GM19438 (cell line): ENCODE measurements around the gene CASK.

Experiments used
- ATAC-seq: cut with Tn5 transposase; IDR thresholded peaks from one replicate; pipeline ENCODE4 v1.9.1; 2021; ENCODE audit warnings: low read depth; ENCODE audit not compliant: unreplicated experiment

The CASK gene

DNA sequence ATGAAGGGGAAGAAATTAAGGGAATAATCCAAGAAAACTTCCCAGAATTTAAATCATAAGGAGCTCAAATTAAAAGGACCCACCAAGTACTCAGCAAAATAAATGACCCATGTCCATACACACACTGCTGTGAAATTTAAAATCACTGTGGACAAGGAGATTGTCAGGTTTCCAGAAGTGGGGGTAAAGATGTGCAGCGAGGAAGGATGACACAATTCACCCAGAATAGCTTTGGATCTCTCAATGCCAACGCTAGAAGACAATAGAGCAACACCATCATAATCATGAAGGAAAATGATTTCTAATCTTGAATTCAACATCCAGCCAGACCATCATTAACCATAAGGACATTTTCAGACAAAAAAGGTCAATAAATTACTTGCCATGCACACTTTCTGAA is 65.7 kb downstream of the CASK start:
- ATAC-seq = no peak

DNA sequence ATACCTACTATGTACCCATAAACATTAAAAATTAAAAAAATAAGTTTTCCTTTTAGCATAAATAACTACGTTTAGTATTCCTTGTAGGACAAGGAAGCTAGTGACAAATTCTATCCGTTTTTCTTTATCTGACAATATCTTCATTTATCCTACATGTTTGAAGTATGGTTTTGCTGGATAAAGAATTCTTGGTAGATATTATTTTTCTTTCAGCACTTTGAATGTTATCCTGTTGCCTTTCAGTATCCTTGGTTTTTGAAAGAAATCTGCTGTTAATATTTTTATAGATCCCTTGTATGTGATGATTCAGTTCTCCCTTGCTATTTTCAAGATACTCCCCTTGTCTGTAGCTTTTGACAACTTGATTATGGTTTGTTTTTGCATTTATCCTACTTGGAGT is 76.6 kb downstream of the CASK start:
- no peak for ATAC-seq

DNA sequence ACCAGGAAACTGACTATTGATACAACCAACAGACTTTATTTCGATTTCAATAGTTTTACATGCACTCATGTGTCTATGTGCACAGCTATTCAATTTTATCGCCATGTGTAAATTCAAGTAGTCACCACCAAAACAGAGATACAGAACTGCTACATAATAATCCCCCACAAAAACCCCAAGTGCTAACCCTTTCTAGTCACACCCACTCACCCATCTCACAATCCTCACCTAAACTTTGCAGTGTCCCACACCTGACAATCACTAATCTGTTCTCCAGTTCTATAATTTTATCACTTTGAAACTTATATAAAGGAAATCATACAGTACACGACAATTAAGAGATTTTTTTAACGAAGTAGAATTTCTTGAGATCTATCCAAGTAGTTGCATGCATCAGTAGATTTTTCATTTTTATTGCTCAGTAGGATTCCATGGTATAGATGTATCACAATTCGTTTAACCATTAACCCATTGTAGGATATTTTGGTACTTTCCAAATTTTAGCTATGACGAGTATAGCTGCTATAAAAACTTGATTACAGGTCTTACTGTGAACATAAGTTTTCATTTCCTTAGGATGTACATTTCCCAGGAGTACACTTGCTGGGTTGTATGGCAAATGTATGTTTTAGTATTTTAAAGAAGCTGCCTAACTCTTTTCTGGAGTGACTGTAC is 85.9 kb downstream of the CASK start:
- no peak for ATAC-seq

DNA sequence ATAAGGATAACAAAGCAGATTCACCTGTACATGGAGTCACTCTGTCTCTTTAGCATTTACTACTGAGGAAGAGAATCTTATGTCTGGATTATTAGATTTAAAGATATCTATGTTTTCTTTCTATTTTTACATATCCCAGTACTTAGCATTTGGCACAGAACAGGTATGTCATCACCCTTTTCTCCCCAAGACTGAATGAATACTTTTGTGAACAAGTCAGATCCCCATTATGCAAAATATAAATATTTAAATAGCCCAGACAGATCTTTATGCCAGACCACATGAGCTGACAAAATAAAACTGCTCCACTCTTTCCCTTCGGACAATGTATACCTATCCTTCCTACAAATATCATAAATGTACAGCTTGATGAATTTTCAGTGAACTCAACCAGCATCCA is 94.5 kb downstream of the CASK start:
- ATAC-seq = no peak

DNA sequence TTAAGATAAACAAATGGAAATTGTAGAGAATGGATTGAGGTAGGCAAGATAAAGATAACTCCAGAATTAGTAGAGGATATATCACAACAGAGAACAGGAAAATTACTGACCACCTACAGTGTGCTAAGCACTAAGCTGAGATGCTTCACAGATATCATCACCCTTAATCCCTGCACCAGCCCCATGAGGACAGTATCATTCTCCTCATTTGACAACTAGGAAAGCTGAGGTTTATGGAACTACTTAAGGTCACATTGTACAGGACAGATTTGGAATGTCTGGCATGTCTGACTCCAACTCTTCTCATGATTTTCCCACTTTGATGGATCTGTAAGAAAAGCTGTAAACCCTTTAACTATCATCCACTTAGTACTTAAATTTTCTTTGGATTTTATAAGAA is 95.5 kb downstream of the CASK start:
- no peak for ATAC-seq

- no peak for ATAC-seq
Observed at GRCh38 chrX:41825796-41826195, 97.6 kb downstream of the CASK start.

GRCh38 chrX:41824551-41824950 is 98.8 kb downstream of the CASK start:
- no peak for ATAC-seq

- no peak for ATAC-seq
Observed at GRCh38 chrX:41823402-41823801, 100.0 kb downstream of the CASK start.

DNA sequence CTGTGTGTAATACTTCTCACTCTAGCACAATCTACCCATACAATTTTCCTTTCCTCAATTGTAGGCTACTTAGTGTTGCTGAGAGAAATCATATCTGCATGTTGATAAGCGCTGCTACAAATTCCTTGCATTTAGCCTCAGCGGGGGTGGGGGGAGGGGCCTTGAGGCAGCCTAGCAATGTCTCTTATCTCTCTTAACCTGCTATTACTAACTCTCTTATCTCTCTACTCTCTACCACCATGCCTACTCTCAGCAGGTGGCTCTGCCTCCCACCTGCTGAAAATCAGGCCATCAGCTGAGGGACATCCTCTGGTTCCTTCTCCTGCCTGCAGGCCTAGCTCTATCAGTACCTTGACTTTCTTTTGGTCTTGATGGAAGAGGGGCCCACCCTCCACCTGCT is 100.5 kb downstream of the CASK start:
- ATAC-seq = no peak

DNA sequence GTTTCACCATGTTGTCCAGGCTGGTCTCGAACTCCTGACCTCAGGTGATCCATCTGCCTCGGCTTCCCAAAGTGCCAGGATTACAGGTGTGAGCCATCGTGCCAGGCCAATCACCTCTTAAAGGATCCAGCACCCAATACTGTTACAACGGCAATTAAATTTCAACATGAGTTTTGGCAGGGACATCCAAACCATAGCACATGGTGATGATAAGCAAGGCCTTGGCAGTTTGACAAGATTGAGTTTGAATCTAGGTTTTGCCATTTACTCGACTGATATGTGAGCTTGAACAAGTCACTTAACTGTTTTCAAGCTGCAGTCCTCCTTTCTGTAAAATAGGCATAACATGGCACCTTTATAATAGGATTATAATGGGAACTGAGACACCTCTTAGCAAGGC is 115.3 kb downstream of the CASK start:
- no peak for ATAC-seq

DNA sequence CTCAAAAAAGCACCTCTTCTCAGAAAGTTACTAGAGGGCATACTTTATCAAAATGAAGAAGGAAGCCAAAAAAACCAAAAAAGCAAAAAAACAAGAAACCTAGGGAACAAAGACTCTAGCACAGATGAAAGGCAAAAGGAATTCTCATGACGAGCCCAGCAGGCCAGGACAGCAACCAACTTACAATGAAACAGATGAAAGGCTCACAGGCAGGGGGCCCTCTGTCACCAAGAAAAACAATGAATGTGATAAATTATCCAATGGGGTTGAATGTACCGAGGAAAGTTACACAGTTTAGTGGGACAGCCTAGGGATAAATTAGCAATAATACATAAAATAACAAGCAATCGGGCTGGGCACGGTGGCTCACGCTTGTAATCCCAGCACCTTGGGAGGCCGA is 120.4 kb downstream of the CASK start:
- no peak for ATAC-seq

GRCh38 chrX:41799661-41800060 is 123.7 kb downstream of the CASK start:
- ATAC-seq = no peak

GRCh38 chrX:41796577-41796976 is 126.8 kb downstream of the CASK start:
- ATAC-seq = no peak

DNA sequence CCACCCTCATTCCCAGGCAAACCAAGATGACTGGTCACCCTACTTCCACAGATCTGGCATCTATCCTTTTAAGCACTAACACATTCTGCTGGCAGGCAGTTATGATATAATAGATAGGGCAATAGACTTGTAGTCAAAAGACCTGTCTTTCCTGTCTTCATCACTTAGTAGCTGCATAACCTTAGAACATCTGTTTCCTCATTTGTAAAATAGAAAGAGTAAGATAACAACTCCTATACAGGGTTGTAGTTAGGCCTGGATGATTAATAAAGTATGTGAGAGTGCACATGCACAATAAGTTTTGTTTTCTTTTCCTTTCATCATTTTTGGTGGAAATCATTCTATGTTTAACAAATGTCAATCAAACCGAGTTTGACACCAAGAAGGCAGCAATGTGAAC is 127.3 kb downstream of the CASK start:
- ATAC-seq = no peak

- no peak for ATAC-seq
Observed at GRCh38 chrX:41789374-41789773, 134.0 kb downstream of the CASK start.

DNA sequence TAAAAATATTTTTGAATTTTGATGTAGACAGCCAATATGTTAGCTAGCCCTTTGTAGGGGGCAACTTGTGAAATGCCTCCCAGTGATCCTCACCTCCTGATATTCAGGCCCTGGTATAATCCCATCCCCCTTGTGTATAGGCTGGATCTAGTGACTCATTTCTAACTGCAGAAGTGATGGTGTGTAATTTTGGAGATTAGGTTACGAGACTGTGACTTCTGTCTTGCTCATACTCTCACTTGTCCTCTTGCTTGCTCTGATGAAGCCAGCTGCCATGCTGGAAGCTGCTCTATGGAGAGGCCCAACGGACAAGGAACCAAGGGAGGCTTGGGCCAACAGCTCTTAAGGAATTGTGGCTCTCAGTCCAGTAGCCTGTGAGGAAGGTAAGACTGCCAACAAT is 137.7 kb downstream of the CASK start:
- ATAC-seq = no peak

DNA sequence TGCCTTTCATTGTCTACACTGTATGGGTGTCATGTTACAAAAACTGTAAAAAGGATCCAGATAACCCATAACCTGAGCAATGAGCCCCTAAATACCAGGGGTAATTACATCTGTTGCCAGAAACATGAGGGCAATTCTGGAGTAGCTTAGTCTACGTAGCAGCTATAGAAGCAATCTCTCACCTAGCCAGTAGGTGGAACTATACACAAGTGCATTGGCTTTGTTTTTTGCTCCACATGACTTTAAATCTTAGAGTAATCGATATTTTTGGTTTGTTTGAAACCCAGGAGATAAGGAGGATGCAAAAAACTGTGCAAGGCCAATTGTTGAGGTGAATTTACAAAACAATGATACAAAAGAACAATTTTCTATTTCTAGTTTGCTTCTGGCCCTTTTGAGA is 141.9 kb downstream of the CASK start:
- ATAC-seq = no peak

DNA sequence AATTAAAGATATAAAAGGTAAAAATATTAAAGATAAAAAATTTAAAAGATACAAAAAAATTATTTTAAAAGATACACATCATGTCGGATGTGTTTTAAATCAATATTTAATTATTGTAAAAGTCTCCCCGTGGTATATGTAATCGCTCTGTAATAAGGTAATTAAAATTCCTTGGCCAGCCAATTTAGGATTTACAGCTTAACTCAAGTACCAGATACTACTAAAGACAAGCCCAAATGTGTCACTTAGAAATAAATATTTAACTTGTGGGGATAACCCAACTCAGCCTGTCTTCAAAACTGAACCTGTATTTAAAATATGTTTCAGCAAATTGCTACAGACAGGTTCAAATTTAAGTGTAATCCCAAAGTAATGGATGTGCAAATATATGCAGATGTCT is 143.4 kb downstream of the CASK start:
- ATAC-seq = no peak

DNA sequence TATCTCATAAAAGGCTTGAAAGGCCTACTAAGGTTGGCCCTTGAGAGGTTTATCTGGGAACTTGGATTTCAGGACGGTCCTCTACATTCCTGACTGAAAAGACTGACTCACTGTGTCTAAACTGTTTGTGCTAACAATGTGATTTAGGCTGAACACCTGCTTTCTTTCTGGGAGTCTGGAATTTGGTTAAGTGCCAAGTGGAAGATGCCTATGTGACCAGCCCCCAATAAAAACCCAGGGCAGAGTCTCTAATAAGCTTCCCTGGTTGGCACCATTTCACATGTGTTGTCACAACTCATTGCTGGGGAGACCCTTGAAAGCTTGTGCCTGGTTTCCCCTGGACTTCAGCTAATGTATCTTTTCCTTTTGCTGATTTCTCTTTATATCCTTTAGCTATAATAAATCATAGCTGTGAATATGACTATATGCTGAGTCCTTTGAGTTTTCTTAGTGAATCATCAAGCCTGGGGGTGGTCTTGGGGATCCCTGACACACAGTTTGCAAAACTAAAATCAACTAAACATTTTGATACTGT is 144.3 kb downstream of the CASK start:
- no peak for ATAC-seq

- no peak for ATAC-seq
Observed at GRCh38 chrX:41761702-41762101, 161.7 kb downstream of the CASK start.

DNA sequence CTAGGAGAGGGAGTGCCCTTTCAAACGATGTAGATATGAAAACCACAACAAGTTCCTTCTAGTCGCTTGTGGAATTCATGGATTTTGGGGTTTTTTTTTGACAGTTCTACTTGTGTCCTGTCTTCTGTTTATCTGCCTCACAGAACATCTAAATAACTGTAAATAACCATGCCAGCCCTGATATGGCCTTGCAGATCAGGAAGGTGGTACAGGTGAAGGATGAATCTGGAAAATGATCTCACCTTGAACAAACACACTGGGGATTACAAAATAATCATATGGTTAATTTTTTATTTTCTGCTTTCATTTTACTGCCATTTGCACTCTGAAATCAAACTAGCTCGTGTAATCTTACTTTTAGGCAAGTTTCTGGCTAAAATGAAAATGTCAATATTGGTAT is 162.2 kb downstream of the CASK start:
- ATAC-seq = no peak

GRCh38 chrX:41759817-41760216 is 163.5 kb downstream of the CASK start:
- no peak for ATAC-seq

DNA sequence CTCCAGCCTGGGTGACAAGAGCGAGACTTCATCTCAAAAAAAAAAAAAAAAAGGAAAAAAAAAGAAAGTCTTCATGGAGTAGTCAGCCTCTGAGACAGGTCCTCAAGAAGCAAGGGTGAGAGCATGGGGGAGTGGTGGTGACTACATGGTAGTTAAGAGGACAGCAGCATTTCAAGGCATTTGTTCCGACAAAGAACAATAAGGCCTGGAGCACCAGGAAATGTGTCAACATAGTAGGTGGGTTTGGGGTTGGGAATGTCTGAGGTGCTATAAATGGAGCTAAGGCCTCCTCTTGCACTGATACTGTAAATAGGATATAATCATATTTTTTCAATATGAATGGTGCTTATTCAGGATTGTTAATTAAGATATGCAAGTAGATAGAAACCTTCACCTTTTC is 165.0 kb downstream of the CASK start:
- no peak for ATAC-seq
